Superior temporal gyrus (tissue), 1 donor: ENCODE results near the gene ITGA7.
A peak's percentile ranks its signal among the peaks of the same experiment; 100 is the strongest.

Experiments
- DNase-seq: peaks from one replicate; pipeline ENCODE4 v3.0.0-alpha.2; 2016; ENCODE audit errors: extremely low spot score

The ITGA7 gene, protein sequence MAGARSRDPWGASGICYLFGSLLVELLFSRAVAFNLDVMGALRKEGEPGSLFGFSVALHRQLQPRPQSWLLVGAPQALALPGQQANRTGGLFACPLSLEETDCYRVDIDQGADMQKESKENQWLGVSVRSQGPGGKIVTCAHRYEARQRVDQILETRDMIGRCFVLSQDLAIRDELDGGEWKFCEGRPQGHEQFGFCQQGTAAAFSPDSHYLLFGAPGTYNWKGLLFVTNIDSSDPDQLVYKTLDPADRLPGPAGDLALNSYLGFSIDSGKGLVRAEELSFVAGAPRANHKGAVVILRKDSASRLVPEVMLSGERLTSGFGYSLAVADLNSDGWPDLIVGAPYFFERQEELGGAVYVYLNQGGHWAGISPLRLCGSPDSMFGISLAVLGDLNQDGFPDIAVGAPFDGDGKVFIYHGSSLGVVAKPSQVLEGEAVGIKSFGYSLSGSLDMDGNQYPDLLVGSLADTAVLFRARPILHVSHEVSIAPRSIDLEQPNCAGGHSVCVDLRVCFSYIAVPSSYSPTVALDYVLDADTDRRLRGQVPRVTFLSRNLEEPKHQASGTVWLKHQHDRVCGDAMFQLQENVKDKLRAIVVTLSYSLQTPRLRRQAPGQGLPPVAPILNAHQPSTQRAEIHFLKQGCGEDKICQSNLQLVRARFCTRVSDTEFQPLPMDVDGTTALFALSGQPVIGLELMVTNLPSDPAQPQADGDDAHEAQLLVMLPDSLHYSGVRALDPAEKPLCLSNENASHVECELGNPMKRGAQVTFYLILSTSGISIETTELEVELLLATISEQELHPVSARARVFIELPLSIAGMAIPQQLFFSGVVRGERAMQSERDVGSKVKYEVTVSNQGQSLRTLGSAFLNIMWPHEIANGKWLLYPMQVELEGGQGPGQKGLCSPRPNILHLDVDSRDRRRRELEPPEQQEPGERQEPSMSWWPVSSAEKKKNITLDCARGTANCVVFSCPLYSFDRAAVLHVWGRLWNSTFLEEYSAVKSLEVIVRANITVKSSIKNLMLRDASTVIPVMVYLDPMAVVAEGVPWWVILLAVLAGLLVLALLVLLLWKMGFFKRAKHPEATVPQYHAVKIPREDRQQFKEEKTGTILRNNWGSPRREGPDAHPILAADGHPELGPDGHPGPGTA

DNA sequence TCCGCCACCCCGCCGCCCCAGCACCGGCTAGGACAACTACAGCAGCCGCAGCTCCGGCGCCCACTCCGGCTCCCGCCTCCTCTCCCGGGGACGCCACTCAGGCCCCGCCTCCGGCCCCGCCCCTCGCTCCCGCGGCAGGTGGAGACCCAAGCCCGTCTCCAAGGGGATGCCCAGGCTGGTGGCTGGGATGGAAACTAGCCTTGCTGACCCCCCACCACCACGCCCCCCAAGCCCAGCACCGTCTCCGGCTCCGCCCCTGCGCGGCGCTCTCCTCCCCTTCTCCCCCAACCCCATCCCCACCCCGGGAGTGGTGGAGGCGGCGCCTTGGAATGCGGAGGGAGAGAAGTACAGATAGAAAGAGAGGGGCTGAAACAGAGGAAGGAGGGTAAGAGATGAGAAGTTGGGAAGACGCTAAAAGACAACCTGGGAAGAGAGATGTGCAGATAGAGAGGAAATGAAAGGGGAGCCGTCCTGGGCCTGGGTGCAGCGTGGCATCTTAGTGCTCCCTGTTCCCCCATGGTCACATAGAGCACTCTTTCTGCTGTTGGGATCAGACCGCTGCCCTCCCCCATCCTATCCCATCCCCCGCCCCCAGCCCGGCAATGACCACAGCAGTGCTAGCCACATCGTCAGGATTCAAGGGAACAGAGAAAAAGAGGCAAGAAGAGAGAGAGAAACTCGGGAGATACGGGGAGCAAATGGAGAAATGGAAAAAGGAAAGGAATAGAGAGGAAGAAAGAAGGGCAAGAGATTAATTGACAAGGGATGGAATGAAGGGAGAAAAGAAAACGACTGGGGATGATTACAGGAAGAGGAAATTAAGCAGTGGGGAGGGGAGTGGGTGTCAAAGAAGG is at the start of gene ITGA7:
Gene ITGA7, minus strand, starts transcription at position 64 of the 854 bp plus-strand sequence. CDS start 222 bp downstream, outside the sequence.
- DNase-seq, result no peak

DNA sequence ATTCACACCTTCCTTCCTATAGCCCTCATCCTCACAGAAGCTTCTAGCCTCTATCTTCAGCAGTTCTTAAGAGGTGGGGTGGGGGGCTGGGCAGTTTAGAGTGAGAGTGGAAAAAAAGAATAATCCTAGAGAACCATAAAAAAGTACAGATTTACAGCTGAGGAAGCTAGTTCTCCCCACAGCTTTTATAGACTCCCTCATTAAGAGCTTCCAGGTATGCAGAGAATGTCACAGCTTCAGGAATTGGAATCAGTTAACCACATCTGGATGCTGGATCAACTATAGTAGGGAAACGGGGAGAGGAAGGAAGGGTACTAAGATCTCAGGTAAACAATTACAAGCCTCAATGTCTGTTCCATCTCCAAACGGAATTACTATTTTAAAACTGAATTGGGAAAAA is 47.5 kb upstream of the ITGA7 start:
- no peak for DNase-seq

DNA sequence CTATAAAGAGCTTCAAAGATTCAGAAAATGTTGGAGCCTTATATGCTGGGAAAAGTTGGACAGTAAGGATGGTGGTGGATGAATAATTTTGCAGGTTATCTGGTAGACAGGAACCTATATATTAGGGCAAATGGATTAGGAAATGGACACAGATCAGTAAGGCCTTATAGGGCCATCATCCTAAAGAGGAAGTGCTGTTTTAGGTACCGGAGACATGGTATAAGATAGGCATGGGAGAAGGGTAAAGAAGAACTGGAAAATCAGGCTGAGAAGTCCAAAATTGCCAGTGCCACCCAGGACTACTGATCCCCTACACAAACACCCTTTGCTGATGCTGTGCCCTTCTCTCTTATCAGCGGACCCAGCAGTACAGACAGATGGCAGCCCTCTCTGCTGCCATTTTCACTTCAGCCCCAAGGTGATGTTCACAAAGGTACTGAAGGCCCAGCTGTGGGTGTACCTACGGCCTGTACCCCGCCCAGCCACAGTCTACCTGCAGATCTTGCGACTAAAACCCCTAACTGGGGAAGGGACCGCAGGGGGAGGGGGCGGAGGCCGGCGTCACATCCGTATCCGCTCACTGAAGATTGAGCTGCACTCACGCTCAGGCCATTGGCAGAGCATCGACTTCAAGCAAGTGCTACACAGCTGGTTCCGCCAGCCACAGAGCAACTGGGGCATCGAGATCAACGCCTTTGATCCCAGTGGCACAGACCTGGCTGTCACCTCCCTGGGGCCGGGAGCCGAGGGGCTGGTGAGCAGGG is 40.7 kb upstream of the ITGA7 start:
- DNase-seq, result no peak

DNA sequence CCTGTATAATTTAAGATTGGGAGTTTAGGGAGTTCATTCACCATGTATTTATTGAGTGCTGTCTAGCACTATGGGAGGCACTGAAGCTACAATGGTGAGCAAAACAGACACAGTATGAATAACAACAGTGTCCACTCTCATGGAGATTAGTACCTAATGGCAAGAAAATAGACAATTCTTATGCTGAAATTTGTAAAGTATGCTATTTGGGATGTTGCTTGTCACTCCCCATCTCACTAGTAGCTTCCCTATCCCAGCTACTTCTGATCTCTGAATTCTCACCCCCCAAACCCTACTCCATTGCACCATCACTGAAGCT is 39.2 kb upstream of the ITGA7 start:
- DNase-seq, result no peak

DNA sequence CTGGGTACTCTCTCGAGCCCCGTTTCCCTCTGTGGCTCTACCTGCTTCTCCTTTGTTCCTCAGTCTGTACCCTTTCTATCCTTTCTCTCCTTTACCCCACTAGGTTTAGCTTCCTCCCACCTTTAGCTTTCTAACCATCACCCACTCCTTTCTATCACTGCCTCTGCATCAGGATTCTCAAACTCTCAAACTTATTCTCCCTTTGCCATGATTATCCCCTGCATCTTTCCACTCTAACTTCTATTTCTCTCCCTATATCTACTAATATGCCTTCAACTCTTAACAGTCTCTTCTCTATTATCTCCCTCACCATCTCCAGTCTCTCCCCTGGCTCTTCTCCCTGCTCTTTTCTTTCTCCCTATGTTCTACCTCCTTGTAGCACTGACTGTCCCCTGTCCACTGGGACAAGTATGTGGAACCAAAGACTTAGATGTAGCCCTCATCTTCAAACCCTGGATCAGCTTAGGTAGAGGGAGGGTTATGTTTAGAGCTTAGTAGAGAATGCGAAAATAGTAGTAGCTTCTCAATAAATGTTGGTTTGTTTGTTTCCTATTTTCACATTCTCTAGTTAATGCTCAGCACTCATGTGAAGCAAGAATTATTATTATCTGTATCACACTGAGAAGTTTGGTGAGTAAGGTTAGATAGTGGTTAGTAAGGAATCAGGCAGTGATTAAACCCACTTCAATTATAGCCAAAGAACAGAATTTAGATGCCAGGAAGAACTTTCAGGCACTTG is 38.6 kb upstream of the ITGA7 start:
- DNase-seq, result no peak

DNA sequence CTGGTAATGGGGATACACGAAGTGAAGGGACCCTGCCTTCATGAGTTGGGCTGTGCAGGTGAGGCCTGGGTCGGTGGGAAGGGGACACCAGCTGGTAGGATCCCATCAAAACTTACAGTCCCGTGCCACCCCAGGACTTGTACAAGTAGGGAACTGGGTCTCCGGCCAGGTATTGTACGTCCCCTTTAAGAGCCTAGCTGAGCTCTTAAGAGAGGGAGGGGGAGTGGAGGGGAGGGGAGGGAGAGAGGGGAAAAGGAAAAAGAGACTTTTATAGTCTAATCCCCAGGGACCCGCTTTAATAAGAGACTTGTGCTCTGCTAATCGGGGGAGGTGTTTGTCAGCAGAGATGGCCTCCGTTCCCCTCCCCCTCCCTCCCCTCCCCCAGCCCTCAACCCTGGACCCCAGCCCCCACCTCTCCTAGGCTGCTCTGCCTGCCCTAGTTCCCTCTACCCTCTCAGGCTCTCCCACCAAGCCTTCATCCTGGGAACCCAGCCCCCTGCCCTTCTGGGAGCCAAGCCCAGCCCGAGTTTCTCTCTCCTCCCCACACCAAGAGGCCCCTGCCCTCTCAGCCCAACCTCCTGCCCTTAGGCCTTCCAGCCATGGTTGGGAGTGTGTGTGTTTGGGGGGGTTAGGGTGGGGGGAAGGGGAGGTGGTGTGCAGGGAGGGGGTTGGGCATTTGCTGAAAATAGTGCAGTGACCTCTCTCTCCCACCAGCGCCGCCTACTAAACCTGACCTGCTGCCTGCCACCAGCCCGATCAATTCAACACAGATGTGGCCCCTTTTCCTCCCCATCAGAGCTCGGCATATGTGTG is 37.9 kb upstream of the ITGA7 start:
- DNase-seq, result no peak

DNA sequence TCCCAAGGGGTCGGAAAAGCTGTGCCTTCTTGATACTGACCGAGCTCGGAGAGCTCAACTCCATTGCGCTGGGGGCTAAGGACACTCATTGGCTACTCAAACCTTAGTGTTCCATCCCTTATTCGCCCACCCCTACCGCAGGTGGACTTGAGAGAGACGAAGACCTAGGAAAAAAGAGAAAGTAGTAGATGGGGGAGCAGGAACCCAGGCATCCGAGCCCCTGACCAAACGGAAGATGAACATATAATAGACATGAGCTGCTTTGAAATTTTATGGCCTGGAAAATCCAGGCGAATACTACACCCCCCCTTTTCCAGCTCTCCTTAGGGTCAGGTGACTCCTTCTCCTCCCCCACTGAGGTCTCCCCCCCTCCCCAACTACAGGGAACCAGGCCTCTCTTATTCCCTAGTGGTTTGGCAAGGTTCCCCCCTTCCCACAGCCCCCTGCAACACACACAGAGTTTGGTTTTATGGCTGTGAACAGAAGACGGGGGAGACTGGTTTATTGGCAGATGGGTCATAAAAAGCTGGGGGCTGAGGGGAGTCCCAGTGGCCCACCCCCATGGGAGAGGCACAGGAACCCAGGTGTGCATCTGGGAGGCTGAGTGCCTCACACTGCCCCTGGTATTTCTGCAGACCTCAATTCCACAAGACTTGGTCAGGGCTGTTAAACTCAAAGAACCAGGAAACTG is 36.8 kb upstream of the ITGA7 start:
- DNase-seq, result no peak

DNA sequence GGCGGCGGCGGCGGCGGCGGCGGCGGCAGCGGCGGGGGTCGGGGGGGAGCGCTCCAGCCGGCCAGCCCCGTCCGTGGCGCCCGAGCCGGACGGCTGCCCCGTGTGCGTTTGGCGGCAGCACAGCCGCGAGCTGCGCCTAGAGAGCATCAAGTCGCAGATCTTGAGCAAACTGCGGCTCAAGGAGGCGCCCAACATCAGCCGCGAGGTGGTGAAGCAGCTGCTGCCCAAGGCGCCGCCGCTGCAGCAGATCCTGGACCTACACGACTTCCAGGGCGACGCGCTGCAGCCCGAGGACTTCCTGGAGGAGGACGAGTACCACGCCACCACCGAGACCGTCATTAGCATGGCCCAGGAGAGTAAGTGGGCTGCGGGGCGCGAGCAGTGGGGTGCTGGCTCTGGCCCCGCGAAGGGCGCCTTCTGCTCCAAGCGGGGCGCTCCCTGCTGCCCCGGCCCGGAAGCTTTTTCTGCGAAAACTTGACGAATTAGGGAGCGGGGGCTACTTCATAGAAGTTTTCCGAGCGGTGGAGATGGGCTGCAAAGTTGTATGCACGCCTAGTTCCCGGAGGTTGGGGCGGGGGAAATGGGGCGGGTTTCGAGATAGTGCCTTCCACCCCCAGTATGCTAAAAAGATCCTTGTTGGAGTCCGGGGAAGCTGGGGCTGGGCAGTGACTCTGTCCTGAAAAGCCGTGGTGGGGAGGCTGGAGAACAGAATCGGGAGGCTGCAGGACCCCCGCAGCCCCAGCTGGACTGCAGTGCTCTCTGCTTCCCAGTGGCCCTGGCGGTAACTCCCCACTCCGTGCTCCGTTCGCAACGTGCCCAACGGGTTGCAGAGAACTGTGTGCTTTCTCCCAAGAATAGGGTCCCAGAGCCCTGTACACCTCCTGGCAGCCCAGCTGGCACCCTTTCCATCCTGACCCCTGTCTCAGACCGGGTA is 36.0 kb upstream of the ITGA7 start:
- DNase-seq, result no peak

DNA sequence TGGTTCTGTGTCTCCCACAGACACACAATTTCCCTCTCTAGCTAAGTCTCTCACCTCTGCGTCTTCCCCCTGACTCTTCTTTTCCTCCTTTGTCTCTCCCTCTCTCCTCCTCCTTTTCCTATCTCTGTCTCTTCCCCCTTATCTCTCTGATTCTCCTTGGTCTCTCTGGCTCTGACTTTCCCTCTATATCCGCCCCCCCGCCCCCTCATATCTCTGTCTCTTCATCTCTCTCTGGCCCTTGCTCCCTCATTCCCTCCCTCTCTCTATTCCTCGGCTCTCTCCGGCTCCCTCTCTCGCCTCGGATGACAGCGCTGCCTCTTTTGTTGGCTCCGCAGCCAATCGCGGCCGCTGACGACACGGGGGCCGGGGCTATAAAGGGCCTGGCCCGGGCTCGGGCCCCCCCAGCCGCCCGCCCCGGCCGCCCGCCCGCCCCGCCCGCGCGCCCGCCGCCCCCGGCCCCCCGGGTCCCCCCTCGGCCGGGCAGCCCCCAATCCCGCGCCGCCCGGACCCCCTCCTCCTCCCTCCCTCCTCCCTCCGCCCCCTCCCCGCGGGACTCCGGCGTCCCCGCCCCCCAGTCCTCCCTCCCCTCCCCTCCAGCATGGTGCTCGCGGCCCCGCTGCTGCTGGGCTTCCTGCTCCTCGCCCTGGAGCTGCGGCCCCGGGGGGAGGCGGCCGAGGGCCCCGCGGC is 35.2 kb upstream of the ITGA7 start, which contains the start of gene GDF11:
Gene GDF11, plus strand, starts transcription at position 404 of the 687 bp plus-strand sequence. Its CDS starts 195 bp downstream, at position 599.
- DNase-seq, result peak; percentile 87

DNA sequence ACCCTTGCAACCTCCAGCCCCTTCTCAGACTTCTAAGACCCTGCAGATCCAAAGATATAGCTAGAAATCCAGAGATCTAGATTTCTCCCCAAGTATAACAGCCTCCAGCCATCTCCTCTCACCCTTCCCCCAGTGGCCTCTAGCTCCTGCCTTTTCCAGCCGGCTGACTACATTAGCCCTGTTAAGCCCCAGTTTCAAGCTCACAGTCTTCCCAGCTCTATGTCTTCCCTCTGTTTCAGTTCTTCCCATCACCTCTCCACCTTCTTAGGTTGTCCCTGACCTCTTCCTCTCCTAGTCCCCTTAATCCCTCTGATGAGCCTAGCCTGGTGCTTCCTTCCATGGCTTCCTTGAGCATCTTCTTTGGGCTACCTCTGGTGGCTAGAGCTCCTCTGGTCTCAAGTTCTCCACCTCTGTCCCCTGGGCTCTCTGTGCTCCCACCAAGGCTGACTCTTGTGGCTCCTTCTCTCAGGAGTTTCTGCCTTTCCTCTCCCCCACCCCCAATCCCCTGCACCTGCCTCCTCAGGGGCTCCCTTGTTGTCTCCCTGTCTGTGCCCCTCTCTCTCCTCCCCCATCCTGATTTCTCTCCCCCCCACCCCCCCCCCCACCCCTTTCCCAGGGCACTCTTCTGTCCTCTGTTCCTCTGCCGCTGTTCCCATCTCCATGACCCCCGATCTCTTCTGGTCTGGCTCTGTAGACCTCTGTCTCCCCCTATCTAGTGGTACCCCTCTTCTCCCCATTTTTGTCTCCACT is 34.4 kb upstream of the ITGA7 start:
- no peak for DNase-seq

DNA sequence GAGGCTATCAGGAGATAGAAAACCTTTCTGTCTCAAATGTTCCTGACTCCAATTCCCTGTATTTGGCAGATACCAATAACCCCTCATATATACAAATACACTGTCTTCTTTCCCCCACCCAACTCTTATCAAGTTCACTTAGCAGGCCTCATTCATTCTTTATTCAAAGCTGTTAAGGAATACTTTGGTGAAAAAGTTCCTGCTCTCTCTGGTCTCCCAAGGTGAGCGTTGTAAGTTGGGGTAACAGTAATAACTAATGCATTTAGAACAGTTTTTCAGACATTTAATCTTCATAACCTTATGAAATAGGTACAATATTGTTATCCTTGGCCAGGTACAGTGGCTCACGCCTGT is 31.3 kb upstream of the ITGA7 start:
- no peak for DNase-seq

DNA sequence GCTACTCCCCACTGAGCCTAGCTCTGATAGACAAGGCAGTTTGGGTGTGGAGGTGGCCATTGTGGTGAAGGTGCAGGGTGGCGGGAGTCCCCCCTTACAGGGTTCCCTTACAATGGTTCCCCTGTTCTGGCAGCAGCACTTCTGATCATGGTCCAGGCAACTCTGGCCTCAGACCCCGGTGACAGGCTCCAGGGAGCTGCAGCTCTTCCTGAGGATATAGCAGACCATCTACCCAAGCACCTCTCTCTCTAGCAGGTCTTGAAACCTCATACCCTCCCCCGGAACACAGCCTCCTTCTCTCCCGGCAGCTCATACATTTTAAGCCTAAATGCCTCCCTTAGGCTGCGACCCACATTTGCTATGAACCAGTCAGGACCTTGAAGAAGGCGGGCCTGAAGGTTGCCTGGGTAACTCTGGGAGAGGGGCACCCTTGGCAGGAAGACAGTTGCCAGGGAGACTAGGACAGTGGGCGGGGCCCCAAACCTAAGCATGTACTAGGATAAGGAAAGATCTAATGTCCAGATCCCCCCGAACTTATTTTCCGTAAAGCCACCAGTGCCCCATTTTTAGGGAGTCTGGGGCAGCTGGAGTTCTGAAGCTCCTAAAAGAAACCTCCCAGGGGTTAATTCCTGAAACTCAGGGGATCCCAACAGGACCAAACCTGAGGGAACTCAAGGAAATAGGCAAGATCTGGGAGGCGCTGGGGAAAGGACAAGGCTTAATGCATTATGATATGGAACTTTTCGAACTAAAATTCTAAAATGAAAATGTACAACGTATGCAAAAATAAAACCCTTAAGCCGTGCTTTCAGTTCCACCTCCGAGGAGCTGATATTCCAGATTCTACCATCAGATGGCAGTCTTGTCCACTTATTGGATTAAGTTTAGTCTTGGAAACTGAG is 30.7 kb upstream of the ITGA7 start:
- DNase-seq, result peak; percentile 99

DNA sequence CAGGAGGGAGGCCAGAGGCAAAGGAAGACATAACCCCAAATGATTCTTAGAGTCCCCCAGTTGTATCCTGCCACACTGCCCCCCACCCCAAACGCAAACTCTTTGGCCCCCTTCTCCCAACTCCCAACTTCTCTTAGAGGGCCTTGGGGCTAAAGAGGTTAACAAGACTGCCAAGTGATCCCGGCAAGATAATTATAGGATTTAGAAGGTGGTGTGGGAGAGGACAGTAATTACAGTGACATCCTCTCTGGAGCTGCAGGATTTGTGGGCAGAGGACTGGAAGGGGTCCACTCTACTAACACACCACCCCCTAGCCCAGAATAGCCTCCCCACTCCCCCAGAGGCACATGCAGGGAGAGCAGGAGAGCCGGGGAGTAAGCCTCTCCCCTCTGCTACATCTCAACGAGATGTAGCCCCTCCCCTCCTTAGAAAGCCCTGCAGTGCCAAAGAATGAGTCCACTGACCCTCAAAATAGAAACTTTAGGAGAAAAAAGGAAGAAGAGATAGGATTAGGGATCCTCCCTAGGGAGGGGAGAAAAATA is 29.9 kb upstream of the ITGA7 start:
- DNase-seq, result no peak

DNA sequence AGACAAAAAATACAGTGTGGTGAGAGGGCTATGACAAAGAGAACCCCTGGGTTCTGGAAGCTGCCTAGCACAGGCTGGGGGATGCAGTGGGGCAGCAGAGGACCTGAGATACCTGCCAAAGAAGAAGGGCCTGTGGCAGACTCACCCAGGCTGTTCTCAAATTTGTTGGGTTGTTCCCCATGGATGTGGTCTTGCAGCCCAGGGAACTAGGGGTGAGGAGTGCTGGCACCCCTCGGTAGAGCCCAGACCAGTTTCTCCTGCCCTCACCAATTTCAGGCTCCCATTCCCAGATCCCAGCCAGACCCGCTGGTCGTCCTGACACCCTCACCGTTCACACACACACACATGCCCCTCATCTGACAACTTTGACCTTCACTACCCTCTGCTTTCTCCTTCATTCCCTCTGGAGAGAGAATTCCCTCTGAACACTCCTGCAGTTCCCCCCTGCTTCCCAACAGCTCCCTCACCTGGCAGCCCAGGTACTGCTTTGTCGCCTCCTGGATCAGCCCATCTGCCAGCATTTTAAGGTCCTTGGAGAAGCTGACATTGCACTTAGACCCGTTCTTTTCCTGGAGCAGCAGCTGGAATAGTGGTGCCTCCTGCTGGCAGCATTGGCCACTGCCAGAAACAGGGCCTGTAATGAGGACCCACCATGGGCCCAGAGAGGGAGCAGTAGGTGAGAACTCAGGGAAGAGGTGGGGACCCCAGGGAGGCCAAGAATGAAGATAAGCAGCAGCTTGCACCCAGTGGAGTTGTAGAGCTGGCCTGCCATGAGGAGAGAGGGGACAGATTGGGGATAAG is 29.3 kb upstream of the ITGA7 start:
- DNase-seq, result peak; percentile 75
